Stomach smooth muscle (tissue), 2 donors: ENCODE measurements around the gene SCNN1G.

Experiments
- H3K27ac ChIP-seq: one replicate; pipeline ENCODE4 v1.7.0; 2013; ENCODE audit warnings: mild to moderate bottlenecking, low read length, inconsistent platforms
- H3K27me3 ChIP-seq, 2 donors: one replicate each; pipeline ENCODE4 v1.7.0; 2013; ENCODE audit warnings: low read length in 2 of 2; ENCODE audit not compliant: insufficient read depth in 2 of 2, control insufficient read depth in 1 of 2
- H3K36me3 ChIP-seq, 2 donors: one replicate each; pipeline ENCODE4 v1.7.0; 2013; ENCODE audit warnings: low read length in 2 of 2; ENCODE audit not compliant: control insufficient read depth in 2 of 2, insufficient read depth in 2 of 2
- H3K4me1 ChIP-seq: one replicate; pipeline ENCODE4 v1.7.0; 2013; ENCODE audit warnings: low read length; ENCODE audit not compliant: control insufficient read depth, insufficient read depth
- H3K4me3 ChIP-seq, 2 donors: one replicate each; pipeline ENCODE4 v1.7.0; 2013; ENCODE audit warnings: low read length in 2 of 2
- H3K9ac ChIP-seq, 2 donors: one replicate each; pipeline ENCODE4 v1.7.0; 2013; ENCODE audit warnings: low read length in 2 of 2, mild to moderate bottlenecking in 1 of 2
- H3K9me3 ChIP-seq, 2 donors: one replicate each; pipeline ENCODE4 v1.7.0; 2013; ENCODE audit warnings: low read length in 2 of 2; ENCODE audit not compliant: control insufficient read depth in 2 of 2
- donor health status: healthy.
- donor health status: Pancreatic carcinoma.

The SCNN1G gene

DNA sequence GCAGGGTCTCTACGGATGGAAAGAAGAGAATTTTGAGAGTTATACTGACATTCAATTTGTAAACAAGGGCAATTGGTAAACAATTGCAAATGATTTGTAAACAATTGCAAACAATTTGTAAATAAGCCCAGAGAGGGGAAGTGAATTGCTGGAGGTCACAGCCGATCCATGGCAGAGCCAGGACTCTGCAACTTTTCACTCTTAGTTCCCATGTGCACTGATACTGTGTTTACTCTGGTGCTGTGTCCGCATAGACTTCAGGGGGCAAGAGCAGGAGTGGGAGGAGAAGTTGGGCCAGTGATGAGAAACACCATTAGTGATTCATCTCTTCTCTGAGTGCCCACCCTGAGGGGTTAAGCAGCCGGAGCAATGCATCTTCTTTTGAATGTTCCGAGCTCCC is 14.0 kb downstream of the SCNN1G start:
- no peak overlapping the region for H3K9ac ChIP-seq

DNA sequence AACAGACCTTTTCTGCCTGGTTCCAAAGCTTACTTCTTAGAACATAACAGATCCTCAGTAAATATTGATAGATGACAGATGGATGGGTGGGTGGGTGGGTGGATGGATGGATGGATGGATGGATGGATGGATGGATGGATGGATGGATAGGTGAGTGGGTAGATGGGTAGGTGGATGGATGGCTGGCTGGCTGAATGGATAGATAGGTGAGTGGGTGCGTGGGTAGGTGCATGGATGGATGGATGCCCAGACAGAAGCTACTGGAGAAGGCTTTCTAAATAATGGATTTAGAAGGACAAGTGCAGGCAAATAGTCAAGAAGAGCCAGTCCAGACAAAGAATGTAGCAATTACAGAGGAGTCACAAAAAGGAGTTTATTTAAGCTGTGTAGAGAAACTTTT is 19.6 kb downstream of the SCNN1G start:
- no peaks in the 10 kb centered on the region for H3K9me3 ChIP-seq
- no peaks in the 10 kb centered on the region for H3K36me3 ChIP-seq
- no peaks in the 10 kb centered on the region for H3K27me3 ChIP-seq
- H3K4me3 ChIP-seq: no peak overlapping the region
- no peak overlapping the region for H3K27ac ChIP-seq
- no peaks in the 10 kb centered on the region for H3K4me1 ChIP-seq
- no peak overlapping the region for H3K9ac ChIP-seq

More for the DNA sequence above, 14.0 kb downstream of the SCNN1G start:
- no peak overlapping the region for H3K27ac ChIP-seq
- H3K4me3 ChIP-seq: no peak overlapping the region
- H3K9me3 ChIP-seq: no peaks in the 10 kb centered on the region
- H3K27me3 ChIP-seq: no peaks in the 10 kb centered on the region
- peaks cover 16% of the 10 kb centered on the region for H3K4me1 ChIP-seq
- no peaks in the 10 kb centered on the region for H3K36me3 ChIP-seq

DNA sequence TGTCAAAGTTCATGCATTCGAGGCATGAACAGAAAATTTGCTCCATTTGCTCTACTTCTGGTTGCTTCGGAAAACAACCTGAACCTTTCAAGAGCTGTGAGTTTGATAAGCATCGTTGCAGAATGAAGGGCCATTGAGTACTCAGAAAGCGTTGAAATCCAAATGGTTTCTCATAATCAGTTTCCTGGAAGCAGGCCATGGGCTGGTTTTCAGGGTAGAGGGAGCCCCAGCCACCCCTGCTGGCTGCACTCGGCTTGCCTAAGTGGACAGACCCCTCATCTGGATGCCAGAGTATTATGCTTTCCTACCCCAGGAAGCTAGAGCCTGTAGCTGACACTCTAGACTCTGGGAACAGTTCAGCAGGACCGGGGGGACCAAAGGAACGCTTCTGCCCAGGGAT is 24.4 kb downstream of the SCNN1G start:
- Histone ChIP-seq H3K27ac (no peak overlapping the region), H3K9ac (no peak overlapping the region), H3K4me1 (no peaks in the 10 kb centered on the region), H3K27me3 (peaks cover 0 to 2% of the 10 kb centered on the region in 2 donors), H3K9me3 (no peaks in the 10 kb centered on the region), H3K36me3 (no peaks in the 10 kb centered on the region), H3K4me3 (no peak overlapping the region)

DNA sequence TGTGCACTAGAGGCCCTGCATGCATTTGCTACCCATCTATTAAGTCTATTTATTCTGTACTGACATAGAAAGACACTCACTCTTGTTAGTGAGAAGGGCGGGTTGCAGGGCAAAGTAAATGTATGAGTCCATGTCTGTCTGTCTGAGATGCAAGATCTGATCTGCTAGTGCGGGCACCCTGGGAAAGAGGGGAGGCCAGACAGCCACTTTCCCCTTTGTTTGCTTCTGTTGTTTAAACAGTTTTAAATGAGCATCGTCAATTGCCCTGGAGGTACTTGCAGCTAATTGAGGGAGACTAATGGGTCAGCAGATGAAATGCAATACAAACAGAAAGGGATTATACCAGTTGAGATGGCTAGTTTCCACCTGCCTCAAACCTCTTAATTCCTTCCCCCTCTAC is 24.9 kb downstream of the SCNN1G start:
- Histone ChIP-seq H3K9me3 (no peaks in the 10 kb centered on the region), H3K4me1 (no peaks in the 10 kb centered on the region), H3K4me3 (no peak overlapping the region), H3K9ac (no peak overlapping the region), H3K36me3 (no peaks in the 10 kb centered on the region), H3K27me3 (peaks cover 0 to 3% of the 10 kb centered on the region in 2 donors), H3K27ac (no peak overlapping the region)

DNA sequence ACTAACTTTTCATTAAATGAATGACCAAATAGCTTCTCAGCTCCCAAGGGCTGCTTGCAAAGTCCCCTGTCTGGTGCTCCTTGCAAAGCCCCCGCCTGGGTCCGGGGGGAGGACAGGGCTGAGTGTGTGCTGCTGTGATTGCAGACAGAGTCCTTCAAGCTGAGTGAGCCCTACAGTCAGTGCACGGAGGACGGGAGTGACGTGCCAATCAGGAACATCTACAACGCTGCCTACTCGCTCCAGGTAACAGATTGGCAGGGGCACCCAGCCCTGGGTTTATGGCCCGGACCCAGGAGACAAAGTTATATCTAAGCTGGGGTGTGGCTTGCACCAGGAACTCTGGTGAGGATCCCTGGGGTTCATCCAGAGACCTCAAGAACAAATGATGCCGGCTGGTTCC is 27.1 kb downstream of the SCNN1G start:
- no peak overlapping the region for H3K9ac ChIP-seq

DNA sequence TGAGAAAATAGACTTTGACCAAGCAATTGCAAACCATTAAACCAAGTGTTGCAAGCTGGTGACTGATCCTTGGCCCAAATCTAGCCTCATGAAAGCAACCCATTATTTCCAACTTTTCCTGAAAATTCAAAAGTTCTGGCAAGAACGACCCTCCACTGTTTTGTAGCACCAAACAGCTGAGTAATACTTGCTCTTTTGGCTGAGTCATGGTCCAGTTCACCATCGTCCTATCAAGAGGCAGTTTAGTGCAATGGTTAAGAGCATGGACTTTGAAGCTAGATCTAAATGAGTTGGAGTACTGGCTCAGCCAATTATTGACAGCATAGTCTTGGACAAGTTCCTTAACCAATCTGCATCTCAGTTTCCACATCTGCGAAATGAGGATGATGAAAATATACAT is 31.3 kb downstream of the SCNN1G start:
- no peaks in the 10 kb centered on the region for H3K9me3 ChIP-seq
- H3K9ac ChIP-seq: no peak overlapping the region
- H3K27me3 ChIP-seq: peaks cover 3 to 5% of the 10 kb centered on the region in 2 donors
- no peaks in the 10 kb centered on the region for H3K4me1 ChIP-seq
- no peak overlapping the region for H3K27ac ChIP-seq
- no peaks in the 10 kb centered on the region for H3K36me3 ChIP-seq
- H3K4me3 ChIP-seq: no peak overlapping the region

More for the DNA sequence above, 27.1 kb downstream of the SCNN1G start:
- Histone ChIP-seq H3K4me3 (no peak overlapping the region), H3K4me1 (no peaks in the 10 kb centered on the region), H3K9me3 (no peaks in the 10 kb centered on the region), H3K27ac (no peak overlapping the region), H3K27me3 (peaks cover 3% of the 10 kb centered on the region in 2 donors), H3K36me3 (no peaks in the 10 kb centered on the region)

DNA sequence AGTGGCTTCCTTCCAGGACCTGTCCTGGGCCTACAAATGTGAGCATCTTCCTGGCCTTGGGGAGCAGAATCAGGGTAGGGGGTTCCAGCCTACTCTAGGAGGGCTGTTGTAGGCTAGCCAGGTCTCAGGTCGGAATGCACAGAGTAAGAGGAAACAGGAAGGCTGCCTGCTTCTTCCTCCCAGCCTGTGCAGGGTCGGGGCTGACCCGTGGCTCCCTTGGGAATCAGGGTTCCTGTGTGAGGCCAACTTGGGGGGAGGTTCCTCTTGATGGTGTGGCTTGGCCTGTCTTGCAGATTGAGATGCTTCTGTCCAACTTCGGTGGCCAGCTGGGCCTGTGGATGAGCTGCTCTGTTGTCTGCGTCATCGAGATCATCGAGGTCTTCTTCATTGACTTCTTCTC is 32.3 kb downstream of the SCNN1G start:
- Histone ChIP-seq H3K36me3 (no peaks in the 10 kb centered on the region), H3K4me3 (no peak overlapping the region), H3K27ac (no peak overlapping the region), H3K27me3 (peaks cover 3 to 5% of the 10 kb centered on the region in 2 donors), H3K4me1 (no peaks in the 10 kb centered on the region), H3K9ac (no peak overlapping the region), H3K9me3 (no peaks in the 10 kb centered on the region)

DNA sequence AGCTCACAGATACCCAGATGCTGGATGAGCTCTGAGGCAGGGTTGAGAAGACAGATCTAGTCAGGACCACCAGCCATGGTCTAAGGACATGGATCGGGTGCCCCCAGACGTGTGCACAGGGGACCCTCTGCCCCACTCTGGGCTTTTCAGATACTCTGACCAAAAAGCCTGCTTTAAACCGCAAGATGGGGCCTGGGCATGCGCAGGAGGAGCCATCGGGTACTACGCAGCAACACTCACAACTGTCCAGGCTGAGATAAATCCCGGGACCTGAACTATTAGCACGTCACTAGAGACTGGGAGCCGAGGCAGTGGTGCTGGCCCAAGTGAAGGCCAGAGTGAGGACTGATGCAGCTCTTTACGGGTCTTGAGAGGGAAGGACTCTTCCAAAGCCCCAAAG is 32.9 kb downstream of the SCNN1G start:
- no peak overlapping the region for H3K4me3 ChIP-seq
- no peaks in the 10 kb centered on the region for H3K4me1 ChIP-seq
- H3K9ac ChIP-seq: no peak overlapping the region
- peaks cover 5 to 6% of the 10 kb centered on the region in 2 donors for H3K27me3 ChIP-seq
- no peaks in the 10 kb centered on the region for H3K9me3 ChIP-seq
- no peak overlapping the region for H3K27ac ChIP-seq
- no peaks in the 10 kb centered on the region for H3K36me3 ChIP-seq

DNA sequence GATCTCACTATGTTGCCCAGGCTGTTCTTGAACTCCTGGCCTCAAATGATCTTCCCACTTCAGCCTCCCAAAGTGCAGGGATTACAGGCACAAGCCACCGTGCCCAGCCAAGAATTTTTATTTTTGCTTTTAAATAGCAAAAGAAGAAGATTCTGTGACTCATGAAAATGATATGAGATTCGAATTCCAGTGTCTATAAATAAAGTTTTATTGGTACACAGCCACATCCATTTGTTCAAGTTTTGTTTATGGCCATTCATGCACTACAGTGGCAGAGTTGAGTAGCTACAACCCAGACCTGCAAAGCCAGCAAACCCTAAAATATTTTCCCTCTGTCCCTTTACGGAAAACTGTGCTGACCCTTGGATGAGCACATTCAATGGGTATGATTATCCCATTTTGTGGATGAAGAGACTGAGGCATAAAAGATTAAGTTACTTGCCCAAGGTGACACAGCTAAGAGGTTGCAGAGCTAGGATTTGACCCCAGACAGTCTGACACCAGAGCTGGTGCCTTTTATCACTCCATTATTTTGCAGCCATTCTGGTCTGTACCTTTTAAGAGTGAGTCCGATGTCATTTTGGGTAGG is 34.2 kb downstream of the SCNN1G start:
- H3K27me3 ChIP-seq: peaks cover 5 to 6% of the 10 kb centered on the region in 2 donors
- H3K4me1 ChIP-seq: no peaks in the 10 kb centered on the region
- no peak overlapping the region for H3K9ac ChIP-seq
- H3K36me3 ChIP-seq: no peaks in the 10 kb centered on the region
- H3K4me3 ChIP-seq: no peak overlapping the region
- H3K9me3 ChIP-seq: no peaks in the 10 kb centered on the region
- H3K27ac ChIP-seq: no peak overlapping the region

DNA sequence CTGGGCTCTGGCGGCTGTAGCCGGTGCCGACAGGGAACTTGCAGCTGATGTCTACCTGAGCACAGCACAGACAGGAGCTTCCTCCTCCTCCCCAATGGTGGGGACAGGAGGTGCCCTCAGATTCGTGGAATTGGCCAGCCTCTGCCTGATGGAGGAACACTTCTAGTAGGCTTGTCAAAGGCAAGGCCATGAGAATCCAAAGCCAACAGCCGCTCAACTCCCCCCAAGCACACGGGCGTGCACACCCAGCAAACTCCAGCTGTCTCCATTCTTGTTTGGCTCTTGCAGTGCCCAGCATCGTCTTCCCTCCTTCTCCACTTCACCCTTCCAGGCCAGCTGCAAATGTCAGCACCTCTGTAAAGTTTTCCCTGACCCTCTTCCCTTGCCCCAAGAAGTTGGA is 35.1 kb downstream of the SCNN1G start:
- Histone ChIP-seq H3K27me3 (peaks cover 3 to 5% of the 10 kb centered on the region in 2 donors), H3K9me3 (no peaks in the 10 kb centered on the region), H3K4me1 (no peaks in the 10 kb centered on the region), H3K4me3 (no peak overlapping the region), H3K36me3 (no peaks in the 10 kb centered on the region), H3K27ac (no peak overlapping the region), H3K9ac (no peak overlapping the region)

DNA sequence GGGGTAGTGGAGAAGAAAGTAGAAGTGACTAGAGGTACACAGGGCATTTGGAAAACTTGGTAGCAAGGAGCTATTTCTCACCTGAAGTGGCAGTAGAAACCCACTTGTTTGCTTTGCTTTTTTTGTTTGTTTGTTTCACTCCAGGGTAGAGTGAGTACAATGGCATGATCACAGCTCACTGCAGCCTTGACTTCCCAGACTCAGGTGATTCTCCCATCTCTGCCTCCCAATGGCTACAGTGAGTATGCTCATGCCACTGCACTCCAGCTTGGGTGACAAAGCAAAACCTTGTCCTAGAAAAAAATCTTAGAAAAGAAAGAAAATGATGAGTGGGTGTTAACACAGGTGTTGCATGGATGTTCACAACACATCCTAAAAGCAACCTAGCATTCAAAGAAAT is 40.4 kb downstream of the SCNN1G start:
- Histone ChIP-seq H3K9me3 (no peaks in the 10 kb centered on the region), H3K9ac (no peak overlapping the region), H3K27ac (no peak overlapping the region), H3K27me3 (peaks cover 0 to 3% of the 10 kb centered on the region in 2 donors), H3K4me3 (no peak overlapping the region), H3K4me1 (no peaks in the 10 kb centered on the region), H3K36me3 (no peaks in the 10 kb centered on the region)
